Measurements from ENCODE around the gene AGO4.
"Not testable (repeated sequence)": the region's sequence is repeated elsewhere in the genome, so short reads cannot be mapped to it uniquely, and the experiment has no call there.

AGO4 gene

DNA sequence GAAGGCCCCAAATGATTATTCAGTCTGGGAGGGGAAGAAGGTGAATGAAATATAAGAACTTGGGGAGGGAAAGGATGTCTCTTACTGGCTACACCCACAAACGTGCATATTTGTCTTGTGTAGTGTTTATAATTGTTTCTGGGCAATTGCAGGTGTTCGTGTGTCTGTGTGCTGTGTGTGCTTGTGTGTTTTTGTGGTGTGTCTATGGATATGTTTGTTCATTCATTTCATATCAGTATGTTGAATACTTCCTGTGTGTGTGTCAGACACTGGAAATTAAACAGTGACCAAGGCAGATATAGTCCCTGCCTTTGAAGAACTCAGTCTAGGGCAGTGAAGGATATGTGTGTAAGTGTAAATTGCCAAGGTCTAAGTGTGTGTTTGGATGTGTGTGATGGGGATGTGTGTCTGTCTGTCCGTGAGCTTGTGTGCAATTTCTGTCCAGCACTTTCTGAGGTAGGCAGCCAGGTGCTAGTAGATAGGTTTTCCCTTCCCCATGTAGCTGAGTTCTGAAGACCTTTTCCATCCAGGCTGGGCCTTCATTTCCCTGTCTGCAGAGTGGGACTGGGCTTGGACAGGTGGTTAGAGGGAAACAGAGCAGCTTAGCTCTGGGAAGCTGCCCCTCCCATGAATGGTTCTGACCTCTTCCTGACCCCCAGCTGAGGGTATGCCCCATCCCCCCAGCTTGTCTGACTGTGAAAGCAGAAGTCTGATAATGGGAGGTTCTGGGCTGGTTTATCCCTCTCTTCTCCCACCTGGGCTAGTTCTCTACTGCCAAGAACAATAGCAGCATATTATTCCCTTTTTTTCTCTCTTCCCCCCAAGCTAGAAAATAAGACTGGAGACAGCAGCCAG is 79.0 kb downstream of the AGO4 start:
- DNase-seq, result no peak
- Histone ChIP-seq H3K27ac (ENCODE audit: low read length) (no peak overlapping the region), H3K4me1 (ENCODE audit: low read length) (no peaks in the 10 kb centered on the region), H3K9me2 (replicated peaks; ENCODE audit: insufficient read depth, low read length) (no peaks in the 10 kb centered on the region), H3K36me3 (replicated peaks; ENCODE audit: insufficient read depth, low read length) (no peaks in the 10 kb centered on the region), H3K4me2 (ENCODE audit: low read depth, low read length) (no peak overlapping the region), H3K9ac (ENCODE audit: low read length) (no peak overlapping the region), H2AFZ (ENCODE audit: low read length) (no peak overlapping the region), H3K79me2 (ENCODE audit: low read length) (peaks cover 23% of the 10 kb centered on the region), H3F3A (ENCODE audit: insufficient read depth, low read length) (no peaks in the 10 kb centered on the region), H3K9me3 (replicated peaks; ENCODE audit: insufficient read depth, low read length) (no peaks in the 10 kb centered on the region), H4K20me1 (ENCODE audit: insufficient read depth, low read length) (no peaks in the 10 kb centered on the region), H3K4me3 (ENCODE audit: low read length) (no peak overlapping the region), H3K27me3 (replicated peaks; ENCODE audit: insufficient read depth, low read length) (no peaks in the 10 kb centered on the region)
- TF ChIP-seq EZH2phosphoT487 (IDR thresholded peaks at IDR 0.05; ENCODE audit: low read length), result no peak
- no peak for TF ChIP-seq EZH2 (optimal IDR thresholded peaks at IDR 0.05; ENCODE audit: low read depth, low read length)
- TF ChIP-seq CTCF (IDR thresholded peaks at IDR 0.05; ENCODE audit: low read length), result no peak

DNA sequence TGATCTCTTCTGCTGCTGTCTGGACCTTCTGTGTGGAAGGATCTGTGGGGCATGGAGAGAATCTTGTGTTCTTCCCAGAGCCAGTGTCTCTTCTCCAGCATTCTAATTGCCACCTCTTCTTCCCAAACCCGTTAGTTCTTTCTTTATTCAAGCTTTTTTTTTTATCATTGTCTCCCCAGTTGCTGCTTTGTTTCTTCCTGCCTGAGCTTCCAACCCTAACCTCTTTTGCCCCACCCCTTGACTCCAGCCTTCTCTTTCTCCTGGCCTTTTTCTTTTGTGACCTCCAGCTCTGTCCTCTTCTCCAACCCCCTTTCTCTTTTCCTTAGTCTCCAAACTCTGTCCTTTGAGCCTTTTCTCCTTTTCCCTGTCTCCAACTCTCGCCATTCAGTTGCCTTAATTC is 79.7 kb downstream of the AGO4 start:
- no peak for DNase-seq
- H3K27ac ChIP-seq (ENCODE audit: low read length), result no peak overlapping the region
- H3K4me1 ChIP-seq (ENCODE audit: low read length), result no peaks in the 10 kb centered on the region
- H3K4me3 ChIP-seq (ENCODE audit: low read length), result no peak overlapping the region
- no peak overlapping the region for H3K4me2 ChIP-seq (ENCODE audit: low read depth, low read length)
- no peaks in the 10 kb centered on the region for H3K9me3 ChIP-seq (replicated peaks; ENCODE audit: insufficient read depth, low read length)
- H2AFZ ChIP-seq (ENCODE audit: low read length), result no peak overlapping the region
- peaks cover 23% of the 10 kb centered on the region for H3K79me2 ChIP-seq (ENCODE audit: low read length)
- H3K36me3 ChIP-seq (replicated peaks; ENCODE audit: insufficient read depth, low read length), result no peaks in the 10 kb centered on the region
- H3K9ac ChIP-seq (ENCODE audit: low read length), result no peak overlapping the region
- no peaks in the 10 kb centered on the region for H4K20me1 ChIP-seq (ENCODE audit: insufficient read depth, low read length)
- H3K9me2 ChIP-seq (replicated peaks; ENCODE audit: insufficient read depth, low read length), result no peaks in the 10 kb centered on the region
- H3K27me3 ChIP-seq (replicated peaks; ENCODE audit: insufficient read depth, low read length), result no peaks in the 10 kb centered on the region
- TF ChIP-seq EZH2 (optimal IDR thresholded peaks at IDR 0.05; ENCODE audit: low read depth, low read length) (no peak), EZH2phosphoT487 (IDR thresholded peaks at IDR 0.05; ENCODE audit: low read length) (no peak), CTCF (IDR thresholded peaks at IDR 0.05; ENCODE audit: low read length) (no peak)
- H3F3A ChIP-seq (ENCODE audit: insufficient read depth, low read length), result no peaks in the 10 kb centered on the region

GRCh38 chr1:35888255-35888654 is 80.4 kb downstream of the AGO4 start:
- Histone ChIP-seq H3K27ac (ENCODE audit: low read length) (no peak overlapping the region), H3K9ac (ENCODE audit: low read length) (no peak overlapping the region), H3F3A (ENCODE audit: insufficient read depth, low read length) (no peaks in the 10 kb centered on the region), H3K9me3 (replicated peaks; ENCODE audit: insufficient read depth, low read length) (no peaks in the 10 kb centered on the region), H4K20me1 (ENCODE audit: insufficient read depth, low read length) (no peaks in the 10 kb centered on the region), H3K4me1 (ENCODE audit: low read length) (no peaks in the 10 kb centered on the region), H3K36me3 (replicated peaks; ENCODE audit: insufficient read depth, low read length) (no peaks in the 10 kb centered on the region), H3K4me3 (ENCODE audit: low read length) (no peak overlapping the region), H3K4me2 (ENCODE audit: low read depth, low read length) (no peak overlapping the region), H3K9me2 (replicated peaks; ENCODE audit: insufficient read depth, low read length) (no peaks in the 10 kb centered on the region), H3K79me2 (ENCODE audit: low read length) (peaks cover 22% of the 10 kb centered on the region), H3K27me3 (replicated peaks; ENCODE audit: insufficient read depth, low read length) (no peaks in the 10 kb centered on the region), H2AFZ (ENCODE audit: low read length) (no peak overlapping the region)
- no peak for DNase-seq
- TF ChIP-seq EZH2phosphoT487 (IDR thresholded peaks at IDR 0.05; ENCODE audit: low read length) (no peak), CTCF (IDR thresholded peaks at IDR 0.05; ENCODE audit: low read length) (no peak), EZH2 (optimal IDR thresholded peaks at IDR 0.05; ENCODE audit: low read depth, low read length) (no peak)

DNA sequence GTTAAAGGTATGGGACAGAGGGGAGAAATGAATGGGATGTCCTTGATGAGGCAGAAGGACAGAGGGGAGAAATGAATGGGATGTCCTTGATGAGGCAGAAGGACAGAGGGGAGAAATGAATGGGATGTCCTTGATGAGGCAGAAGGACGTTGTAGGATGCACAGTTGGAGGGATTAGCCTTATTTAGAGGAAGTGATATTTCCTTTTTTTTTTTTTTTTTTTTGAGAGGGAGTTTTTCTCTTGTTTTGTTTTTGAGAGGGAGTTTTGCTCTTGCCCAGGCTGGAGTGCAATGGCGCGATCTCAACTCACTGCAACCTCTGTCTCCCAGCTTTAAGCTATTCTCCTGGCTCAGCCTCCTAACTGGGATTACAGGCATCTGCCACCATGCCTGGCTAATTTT is 81.2 kb downstream of the AGO4 start:
- H3K9ac ChIP-seq (ENCODE audit: low read length); H3K4me2 ChIP-seq (ENCODE audit: low read depth, low read length); H3K27ac ChIP-seq (ENCODE audit: low read length); H3K4me1 ChIP-seq (ENCODE audit: low read length); H3K9me3 ChIP-seq (replicated peaks; ENCODE audit: insufficient read depth, low read length); H2AFZ ChIP-seq (ENCODE audit: low read length); H4K20me1 ChIP-seq (ENCODE audit: insufficient read depth, low read length); DNase-seq; H3K9me2 ChIP-seq (replicated peaks; ENCODE audit: insufficient read depth, low read length); H3K27me3 ChIP-seq (replicated peaks; ENCODE audit: insufficient read depth, low read length); H3F3A ChIP-seq (ENCODE audit: insufficient read depth, low read length); H3K36me3 ChIP-seq (replicated peaks; ENCODE audit: insufficient read depth, low read length); H3K4me3 ChIP-seq (ENCODE audit: low read length): not testable (repeated sequence)
- peaks cover 16% of the 10 kb centered on the region; the same call in 1 of the 2 replicates for H3K79me2 ChIP-seq (ENCODE audit: low read length)
